ENCODE measurements around the gene CLTC. TPM values are rescaled to one million over a fixed set of nuclear protein-coding genes. Genes with fewer than 3 reads are reported as not detected.
"Not testable (repeated sequence)": the region's sequence is repeated elsewhere in the genome, so short reads cannot be mapped to it uniquely, and the experiment has no call there.

CLTC gene
- total RNA-seq, 2 donors from 2014 or later: 250 to 254 TPM

GRCh38 chr17:59629174-59629573 is 9.5 kb downstream of the CLTC start:
- intact Hi-C loops (cut with DNase I): loop anchor here in 1 of 2 donors (10.0 kb wide), 1 partner anchor 236 kb away; no protein-coding TSS in a partner anchor
- no peak for DNase-seq (ENCODE audit: low spot score)

- DNase-seq (ENCODE audit: low spot score): no peak
- intact Hi-C loops (cut with DNase I): no loop called here
These were observed 11.6 kb downstream of the CLTC start for GRCh38 chr17:59631276-59631675.

- DNase-seq (ENCODE audit: low spot score): no peak
- intact Hi-C loops (cut with DNase I): no loop called here
These were observed 12.7 kb downstream of the CLTC start for GRCh38 chr17:59632398-59632797.

GRCh38 chr17:59633658-59634359 is 14.1 kb downstream of the CLTC start:
- intact Hi-C loops (cut with DNase I): no loop called here
- no peak for DNase-seq (ENCODE audit: low spot score)

- intact Hi-C loops (cut with DNase I): no loop called here
- no peak for DNase-seq (ENCODE audit: low spot score)
These were observed 15.2 kb downstream of the CLTC start for GRCh38 chr17:59634632-59635541.

GRCh38 chr17:59637611-59638310 is 18.1 kb downstream of the CLTC start:
- intact Hi-C loops (cut with DNase I): no loop called here
- no peak for DNase-seq (ENCODE audit: low spot score)

GRCh38 chr17:59638553-59638952 is 18.9 kb downstream of the CLTC start:
- DNase-seq (ENCODE audit: low spot score): no peak
- intact Hi-C loops (cut with DNase I): no loop called here

- intact Hi-C loops (cut with DNase I): no loop called here
- no peak for DNase-seq (ENCODE audit: low spot score)
These were observed 22.2 kb downstream of the CLTC start for GRCh38 chr17:59641799-59642484.

- intact Hi-C loops (cut with DNase I): no loop called here
- no peak for DNase-seq (ENCODE audit: low spot score)
These were observed 22.9 kb downstream of the CLTC start for GRCh38 chr17:59642565-59642964.

GRCh38 chr17:59643159-59644140 is 23.8 kb downstream of the CLTC start:
- intact Hi-C loops (cut with DNase I): no loop called here

GRCh38 chr17:59647288-59647687 is 27.6 kb downstream of the CLTC start:
- no peak for DNase-seq (ENCODE audit: low spot score)
- intact Hi-C loops (cut with DNase I): no loop called here

More at GRCh38 chr17:59643159-59644140, 23.8 kb downstream of the CLTC start:
- no peak for DNase-seq (ENCODE audit: low spot score)

GRCh38 chr17:59649886-59650285 is 30.2 kb downstream of the CLTC start:
- DNase-seq (ENCODE audit: low spot score): no peak
- intact Hi-C loops (cut with DNase I): no loop called here

GRCh38 chr17:59650642-59651041 is 30.9 kb downstream of the CLTC start:
- intact Hi-C loops (cut with DNase I): no loop called here
- DNase-seq (ENCODE audit: low spot score): no peak

- DNase-seq (ENCODE audit: low spot score): no peak
- intact Hi-C loops (cut with DNase I): no loop called here
These were observed 31.7 kb downstream of the CLTC start for GRCh38 chr17:59651346-59651745.

GRCh38 chr17:59652119-59652518 is 32.4 kb downstream of the CLTC start:
- DNase-seq (ENCODE audit: low spot score): no peak
- intact Hi-C loops (cut with DNase I): no loop called here

GRCh38 chr17:59656624-59657023 is 36.9 kb downstream of the CLTC start:
- intact Hi-C loops (cut with DNase I); DNase-seq (ENCODE audit: low spot score): not testable (repeated sequence)

- intact Hi-C loops (cut with DNase I): loop anchor here in 1 of 2 donors (1.0 kb wide), 1 partner anchor 38 kb away; no protein-coding TSS in a partner anchor
- no peak for DNase-seq (ENCODE audit: low spot score)
These were observed 46.5 kb downstream of the CLTC start for GRCh38 chr17:59666235-59666634.

- intact Hi-C loops (cut with DNase I): no loop called here
- DNase-seq (ENCODE audit: low spot score): no peak
These were observed 49.1 kb downstream of the CLTC start for GRCh38 chr17:59668816-59669215.

Data from posterior vena cava (tissue), 2 donors.